Cardiac muscle cell (in vitro differentiated cells and primary cell): ENCODE measurements around the gene UNC45A. TPM values are rescaled to one million over a fixed set of nuclear protein-coding genes. Genes with fewer than 3 reads are reported as not detected.

ENCODE experiments used
- DNase-seq, 2 donors: peaks; one replicate each; pipeline versions ENCODE4 v3.0.0 to v3.0.0-alpha.2; 2010 to 2017; ENCODE audit warnings: low read depth in 1 of 2, low spot score in 1 of 2
- H3K27ac ChIP-seq: fragments of 200-600 bp; sonication (generic); 2 replicates; pipeline ENCODE4 v1.5.1; 2016
- H3K27me3 ChIP-seq: fragments of 200-600 bp; sonication (generic); 2 replicates; pipeline ENCODE4 v1.6.0; 2016; ENCODE audit warnings: control low read depth
- H3K36me3 ChIP-seq: fragments of 200-600 bp; sonication (generic); 2 replicates; pipeline ENCODE4 v1.5.1; 2016; ENCODE audit warnings: control low read depth
- H3K4me1 ChIP-seq: fragments of 200-600 bp; sonication (generic); 2 replicates; pipeline ENCODE4 v1.8.1; 2017; ENCODE audit warnings: low read depth, mild to moderate bottlenecking, mixed run types
- H3K4me3 ChIP-seq: fragments of 200-600 bp; sonication (generic); 2 replicates; pipeline ENCODE4 v1.5.1; 2016; ENCODE audit warnings: mild to moderate bottlenecking
- H3K9me3 ChIP-seq: fragments of 200-600 bp; sonication (generic); 2 replicates; pipeline ENCODE4 v1.5.1; 2017; ENCODE audit warnings: low read depth, mild to moderate bottlenecking, control low read depth
- CTCF ChIP-seq: IDR thresholded peaks from 2 replicates; pipeline ENCODE4 v1.5.1; 2012; ENCODE audit warnings: low read depth, mild to moderate bottlenecking, low read length
- polyA plus RNA-seq: library from polyadenylated mRNA; unstranded; fragments of >200 nt; fragmentation: Nextera tagmentation; extraction: Ambion mirVana; gene quantifications from 2 replicates; pipeline ENCODE4 v1.2.1, GENCODE V29; 2016
- total RNA-seq: library from RNA; depleted of rRNA; stranded (reverse); fragments of >200 nt; gene quantifications from 2 replicates; pipeline ENCODE4 v1.2.3, GENCODE V29; 2016

UNC45A gene
- total and polyA plus RNA-seq, 2 experiments from 2014 or later = 52.5 to 68.2 TPM

GRCh38 chr15:90953947-90954711, 19.0 kb downstream of the UNC45A start:
- H3K9me3 ChIP-seq = no peaks in the 10 kb centered on the region
- no peak overlapping the region for H3K27ac ChIP-seq
- no peak for DNase-seq
- TF ChIP-seq CTCF = no peak
- H3K4me3 ChIP-seq = peak overlapping the region; percentile 60
- peaks cover 26% of the 10 kb centered on the region for H3K36me3 ChIP-seq
- no peaks in the 10 kb centered on the region for H3K27me3 ChIP-seq
- peaks cover 9% of the 10 kb centered on the region for H3K4me1 ChIP-seq

- Histone ChIP-seq H3K4me1 (peaks cover 9% of the 10 kb centered on the region), H3K27ac (peak within 1 kb of the TSS; percentile 42), H3K27me3 (no peaks in the 10 kb centered on the region), H3K4me3 (peak within 1 kb of the TSS; percentile 60), H3K9me3 (no peaks in the 10 kb centered on the region), H3K36me3 (peaks cover 23% of the 10 kb centered on the region)
- peak; percentile 95 to 97 for DNase-seq
- no peak for TF ChIP-seq CTCF
These were observed 19.9 kb downstream of the UNC45A start, which contains the start of gene RCCD1 for GRCh38 chr15:90954712-90955623. TSS of gene RCCD1 (plus strand) at chr15:90954884. CDS start at chr15:90956735, 1,851 bp downstream.

GRCh38 chr15:90955624-90956273, 20.7 kb downstream of the UNC45A start:
- no peak for TF ChIP-seq CTCF
- H3K27ac ChIP-seq = no peak overlapping the region
- peaks cover 15% of the 10 kb centered on the region for H3K36me3 ChIP-seq
- no peaks in the 10 kb centered on the region for H3K9me3 ChIP-seq
- no peaks in the 10 kb centered on the region for H3K27me3 ChIP-seq
- DNase-seq = no peak
- peaks cover 9% of the 10 kb centered on the region for H3K4me1 ChIP-seq
- peak overlapping the region; percentile 60 for H3K4me3 ChIP-seq

- Histone ChIP-seq H3K9me3 (no peaks in the 10 kb centered on the region), H3K27me3 (no peaks in the 10 kb centered on the region), H3K27ac (no peak overlapping the region), H3K36me3 (peaks cover 9% of the 10 kb centered on the region), H3K4me3 (peak overlapping the region; percentile 41), H3K4me1 (peaks cover 9% of the 10 kb centered on the region)
- DNase-seq = peak; percentile 84 to 85
- peak; percentile 98 for TF ChIP-seq CTCF
These were observed 21.4 kb downstream of the UNC45A start for GRCh38 chr15:90956274-90957030.
